MG63 (cell line): ENCODE data around the gene NR1I3. TPM values are rescaled to one million over a fixed set of nuclear protein-coding genes. Genes with fewer than 3 reads are reported as not detected.

Source experiments
- DNase-seq: peaks from one replicate; pipeline ENCODE4 v3.0.0-alpha.2; 2020
- H3K27me3 ChIP-seq: fragments of 250-450 bp; sonication (Bioruptor Pico); 2 replicates; pipeline ENCODE4 v1.5.1; 2020; ENCODE audit warnings: mild to moderate bottlenecking, moderate library complexity
- H3K36me3 ChIP-seq: fragments of 250-450 bp; sonication (Bioruptor Pico); 2 replicates; pipeline ENCODE4 v1.5.1; 2020; ENCODE audit warnings: mild to moderate bottlenecking, moderate library complexity
- H3K4me3 ChIP-seq: fragments of 250-450 bp; sonication (Bioruptor Pico); 2 replicates; pipeline ENCODE4 v1.5.1; 2020; ENCODE audit warnings: mild to moderate bottlenecking, moderate library complexity
- H3K9me3 ChIP-seq: fragments of 250-450 bp; sonication (Bioruptor Pico); 2 replicates; pipeline ENCODE4 v1.5.1; 2020; ENCODE audit warnings: mild to moderate bottlenecking, moderate library complexity
- total RNA-seq: library from RNA; depleted of rRNA; stranded (reverse); fragments of >200 nt; shearing (Covaris generic); gene quantifications from 2 replicates; pipeline ENCODE4 v1.2.3, GENCODE V29; 2014; ENCODE audit warnings: low replicate concordance; rRNA removed

Gene NR1I3
- total RNA-seq, 1 experiment from 2014 or later: not detected

DNA sequence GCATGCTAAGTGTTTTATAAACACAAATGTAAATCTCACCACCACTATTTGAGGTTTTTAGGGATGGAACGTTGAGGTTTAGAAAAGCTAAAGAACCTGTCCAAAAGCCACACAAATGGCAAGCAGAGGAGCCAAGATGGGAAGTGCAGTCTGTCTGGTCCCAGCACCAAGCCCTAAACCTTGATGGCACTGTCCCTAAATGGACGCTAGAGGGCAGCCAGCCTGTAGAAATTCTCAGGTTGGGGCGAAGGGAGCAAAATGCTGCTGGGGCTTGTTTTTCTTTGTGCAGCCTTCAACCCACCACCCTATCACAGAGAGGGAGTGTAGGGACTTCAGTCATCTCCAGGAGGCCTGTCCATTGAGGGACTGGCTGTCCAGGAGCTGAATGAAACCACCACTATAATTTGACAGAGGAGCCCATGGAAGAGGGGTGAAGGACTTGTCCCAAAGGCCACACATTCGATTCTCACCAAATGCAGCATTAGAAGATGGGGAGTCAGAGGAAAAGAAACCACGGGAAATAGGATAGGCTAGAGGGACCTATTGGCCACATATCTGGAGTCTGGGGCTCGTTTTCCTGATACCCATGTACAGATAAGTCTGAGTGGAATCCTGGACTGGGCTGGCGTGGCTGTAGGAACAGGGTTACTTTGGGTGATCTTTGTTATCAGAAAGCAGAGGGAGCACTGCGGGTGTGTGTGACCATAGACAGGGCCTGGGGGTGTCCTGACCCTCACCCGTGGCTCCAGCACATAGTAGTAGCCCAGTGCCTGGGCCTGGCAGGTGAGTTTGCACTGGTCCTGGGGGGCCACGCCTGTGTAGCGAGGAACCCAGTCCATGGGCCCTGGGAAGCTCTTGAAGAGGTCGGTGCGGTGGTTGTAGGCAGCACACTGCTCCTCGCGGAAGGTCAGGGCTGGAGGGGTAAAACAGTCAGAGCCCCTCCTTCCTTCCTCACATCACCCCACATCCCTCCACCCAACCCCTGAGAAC lies 45.2 kb downstream of the NR1I3 start:
- peaks cover 59% of the 10 kb centered on the region for H3K36me3 ChIP-seq
- peak; percentile 50 for DNase-seq
- H3K27me3 ChIP-seq: no peaks in the 10 kb centered on the region
- H3K4me3 ChIP-seq: no peak overlapping the region
- no peaks in the 10 kb centered on the region for H3K9me3 ChIP-seq

DNA sequence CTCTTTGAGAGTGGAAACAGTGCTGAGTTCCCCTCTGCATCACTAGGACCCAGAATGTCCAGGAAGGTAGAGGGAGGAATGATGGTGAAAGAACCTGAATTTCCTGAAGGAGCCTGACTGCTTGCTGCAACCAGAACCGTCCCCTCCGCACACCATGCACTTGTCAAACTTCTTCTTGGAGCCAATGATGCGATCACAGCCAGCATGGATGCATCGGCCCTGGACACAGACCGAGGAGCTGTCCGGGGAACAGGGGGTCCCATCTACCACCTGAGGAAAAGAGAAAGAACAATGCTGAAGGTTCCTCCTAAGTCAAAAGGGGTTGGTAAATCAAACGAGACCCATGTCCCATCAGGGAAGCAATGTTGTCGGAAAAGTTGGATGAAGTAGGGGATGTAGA lies 46.0 kb downstream of the NR1I3 start:
- peaks cover 59% of the 10 kb centered on the region for H3K36me3 ChIP-seq
- no peaks in the 10 kb centered on the region for H3K9me3 ChIP-seq
- H3K27me3 ChIP-seq: no peaks in the 10 kb centered on the region
- DNase-seq: no peak
- H3K4me3 ChIP-seq: no peak overlapping the region

DNA sequence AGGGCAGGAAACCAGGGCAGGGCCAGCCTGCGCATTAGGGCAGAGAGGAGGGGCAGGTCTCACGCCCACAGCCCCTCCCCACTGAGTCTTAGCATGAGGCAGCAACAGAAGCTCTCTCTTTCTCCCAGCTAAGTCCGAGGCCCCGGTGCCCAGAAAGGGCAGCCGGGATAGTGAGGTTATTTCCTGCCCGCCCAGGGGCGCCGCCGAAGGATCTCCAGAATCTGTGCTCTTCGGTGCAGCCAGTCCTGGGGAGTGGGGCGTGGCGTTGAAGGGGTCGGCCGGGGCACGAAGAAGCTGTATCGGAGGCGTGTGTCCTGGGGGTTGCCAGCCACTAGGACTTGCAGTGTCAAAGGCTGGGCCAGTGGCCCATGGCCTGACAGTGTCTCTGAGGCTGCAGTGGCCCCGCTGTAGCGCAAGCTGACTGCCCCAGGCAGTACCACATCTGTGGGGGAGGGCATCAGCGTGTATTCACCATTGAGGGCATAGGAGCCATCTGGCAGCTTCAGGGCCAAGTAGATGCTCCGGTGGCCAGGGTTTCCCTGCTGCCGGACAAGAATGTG lies 47.0 kb downstream of the NR1I3 start:
- Histone ChIP-seq H3K36me3 (peaks cover 52% of the 10 kb centered on the region), H3K9me3 (no peaks in the 10 kb centered on the region)
- no peak for DNase-seq

DNA sequence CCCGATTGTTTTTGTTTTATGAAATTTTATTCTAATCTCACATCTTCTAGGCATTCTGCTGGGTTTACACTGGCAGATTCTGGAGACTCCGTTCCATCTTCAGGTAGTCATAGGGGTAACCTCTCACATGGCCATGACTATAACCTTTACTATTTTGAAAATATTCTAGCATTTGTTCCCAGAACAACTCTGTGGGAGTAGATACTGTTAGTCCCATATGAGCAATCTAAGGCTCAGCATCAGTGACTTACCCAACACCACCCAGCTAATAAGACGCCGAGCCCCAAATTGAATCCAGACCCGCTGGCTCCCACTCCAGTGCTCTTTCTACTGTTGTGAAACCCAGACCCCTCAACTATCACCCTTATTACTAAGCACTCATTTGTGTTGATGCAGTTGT lies 49.0 kb downstream of the NR1I3 start:
- no peak for DNase-seq
- Histone ChIP-seq H3K9me3 (no peaks in the 10 kb centered on the region), H3K27me3 (no peaks in the 10 kb centered on the region), H3K36me3 (peaks cover 35% of the 10 kb centered on the region), H3K4me3 (no peak overlapping the region)

More for the DNA sequence above, 47.0 kb downstream of the NR1I3 start:
- Histone ChIP-seq H3K27me3 (no peaks in the 10 kb centered on the region), H3K4me3 (no peak overlapping the region)

DNA sequence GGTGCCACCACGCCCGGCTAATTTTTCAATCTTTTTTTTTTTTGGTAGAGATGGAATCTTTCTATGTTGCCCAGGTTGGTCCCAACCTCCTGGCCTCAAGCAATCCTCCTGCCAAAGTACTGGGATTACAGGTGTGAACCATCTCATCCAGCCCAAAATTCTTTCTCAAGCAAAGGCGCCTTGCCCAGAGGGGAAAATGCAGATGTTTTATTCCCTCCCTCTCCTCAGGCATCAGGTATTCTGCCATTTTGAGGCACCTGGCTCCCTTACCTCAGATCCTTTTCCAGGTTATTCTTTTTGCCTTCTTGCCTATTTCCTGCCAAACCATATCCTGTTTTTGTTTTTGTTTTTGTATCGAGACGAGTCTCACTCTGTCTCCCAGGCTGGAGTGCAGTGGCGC lies 49.6 kb downstream of the NR1I3 start:
- Histone ChIP-seq H3K4me3 (no peak overlapping the region), H3K9me3 (no peaks in the 10 kb centered on the region), H3K27me3 (no peaks in the 10 kb centered on the region), H3K36me3 (peaks cover 33% of the 10 kb centered on the region)
- no peak for DNase-seq

DNA sequence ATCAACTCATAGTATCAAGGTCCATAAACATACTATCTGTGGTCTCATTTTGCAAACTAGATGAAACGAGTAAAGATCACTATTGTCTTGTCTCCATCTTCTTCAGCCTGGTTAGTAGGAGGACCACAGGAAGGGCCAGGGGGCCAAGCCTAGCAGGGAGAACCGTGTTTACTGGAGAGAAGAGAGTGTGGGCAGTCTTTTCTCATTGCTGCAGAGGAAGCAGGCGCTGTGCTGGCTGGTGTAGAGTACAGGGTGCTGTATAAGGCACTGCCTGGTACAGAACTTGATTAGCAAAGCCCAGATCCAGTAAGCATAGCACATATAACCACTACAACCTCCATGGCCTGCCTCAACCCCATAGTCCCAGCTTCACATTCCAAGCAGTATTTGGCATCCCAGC lies 50.7 kb downstream of the NR1I3 start:
- Histone ChIP-seq H3K9me3 (no peaks in the 10 kb centered on the region), H3K27me3 (no peaks in the 10 kb centered on the region), H3K4me3 (no peak overlapping the region), H3K36me3 (peaks cover 24% of the 10 kb centered on the region)
- no peak for DNase-seq

DNA sequence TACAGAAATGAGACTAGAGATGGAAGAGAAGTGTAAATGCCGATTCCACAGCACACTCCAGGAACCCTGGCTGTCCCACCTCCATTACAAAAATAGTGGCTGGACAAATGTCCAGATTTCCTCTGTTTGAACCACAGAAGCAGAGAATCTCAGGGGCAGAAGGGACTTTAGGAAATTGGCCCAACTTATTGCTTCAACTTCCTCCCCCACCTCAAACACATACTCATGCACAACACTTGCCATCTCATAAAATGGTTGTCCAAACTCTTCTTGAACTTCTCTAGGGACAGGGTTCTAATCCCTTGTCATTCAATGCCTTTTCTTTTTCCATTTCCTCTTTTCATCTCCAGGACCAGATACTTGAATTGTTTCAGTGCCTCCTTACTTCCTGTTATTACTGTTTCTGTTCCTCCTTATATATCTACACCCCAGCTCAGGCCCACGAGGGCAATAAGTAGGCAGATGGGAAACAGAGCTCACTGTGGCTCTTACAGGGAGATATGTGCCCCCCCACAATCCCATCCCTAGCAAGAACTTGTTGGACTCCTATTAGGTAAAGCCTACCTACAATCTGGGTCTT lies 52.2 kb downstream of the NR1I3 start:
- Histone ChIP-seq H3K36me3 (peaks cover 9% of the 10 kb centered on the region), H3K27me3 (no peaks in the 10 kb centered on the region), H3K9me3 (no peaks in the 10 kb centered on the region), H3K4me3 (no peak overlapping the region)
- no peak for DNase-seq

DNA sequence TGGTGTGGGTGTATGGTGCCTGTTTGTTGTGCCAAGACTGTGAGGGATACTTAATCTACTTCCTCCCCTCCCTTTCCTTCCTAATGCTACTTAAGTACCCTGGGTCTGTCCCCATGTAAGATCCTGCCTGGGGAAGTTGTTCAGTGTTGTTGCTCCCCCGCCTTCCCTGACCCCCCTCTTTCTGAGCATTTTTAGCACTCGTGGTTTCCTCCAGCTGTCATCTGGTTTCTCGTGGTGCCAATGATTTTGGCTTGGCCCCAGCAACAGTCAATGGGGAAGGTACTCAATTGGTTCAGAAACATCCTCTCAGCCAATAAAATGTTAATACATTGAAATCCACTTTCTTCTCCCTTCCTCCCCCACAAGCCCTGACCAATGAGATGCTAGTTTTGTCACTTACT lies 52.7 kb downstream of the NR1I3 start:
- Histone ChIP-seq H3K4me3 (no peak overlapping the region), H3K27me3 (no peaks in the 10 kb centered on the region), H3K9me3 (no peaks in the 10 kb centered on the region), H3K36me3 (peaks cover 6% of the 10 kb centered on the region; the same call in 1 of the 2 replicates)
- peak; percentile 56 for DNase-seq

DNA sequence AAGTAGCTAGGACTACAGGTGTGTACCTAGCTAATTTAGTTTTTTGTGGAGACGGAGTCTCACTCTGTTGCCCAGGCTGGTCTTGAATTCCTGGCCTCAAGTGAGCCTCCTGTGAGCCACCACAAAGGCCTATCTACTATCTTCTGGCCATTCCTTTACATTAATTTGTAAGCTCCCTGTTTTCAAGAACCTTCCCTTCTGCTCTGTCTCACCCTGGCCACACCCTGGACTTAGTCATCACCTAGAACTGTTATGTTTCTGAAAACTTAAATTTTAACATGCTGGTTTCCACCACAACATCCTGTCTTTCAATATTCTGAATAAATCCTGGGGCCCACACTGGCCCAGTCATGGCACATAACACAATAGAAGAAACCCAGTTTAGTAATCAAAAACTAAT lies 55.8 kb downstream of the NR1I3 start:
- Histone ChIP-seq H3K9me3 (no peaks in the 10 kb centered on the region), H3K36me3 (no peaks in the 10 kb centered on the region), H3K27me3 (no peaks in the 10 kb centered on the region), H3K4me3 (no peak overlapping the region)
- DNase-seq: peak; percentile 56

DNA sequence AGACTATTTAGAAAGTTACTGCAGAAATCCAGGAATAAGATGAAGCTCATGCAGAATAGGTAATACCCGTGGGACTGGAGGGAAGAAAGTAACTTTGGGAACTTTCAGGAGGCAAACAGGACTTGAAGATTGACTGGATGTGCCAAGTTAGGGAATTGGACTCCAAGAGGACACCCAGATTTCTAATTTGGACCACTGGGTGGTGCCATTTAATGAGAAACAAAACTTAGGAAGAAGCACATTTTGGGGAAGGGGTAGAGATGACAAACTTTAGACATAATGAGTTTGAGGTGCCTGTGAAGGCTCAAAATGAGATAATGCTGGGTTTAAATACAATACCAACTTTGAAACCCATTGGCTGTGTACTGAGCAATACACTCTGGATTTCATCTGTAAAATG lies 57.4 kb downstream of the NR1I3 start:
- no peak for DNase-seq
- Histone ChIP-seq H3K4me3 (no peak overlapping the region), H3K36me3 (peaks cover 2% of the 10 kb centered on the region), H3K9me3 (no peaks in the 10 kb centered on the region), H3K27me3 (no peaks in the 10 kb centered on the region)

DNA sequence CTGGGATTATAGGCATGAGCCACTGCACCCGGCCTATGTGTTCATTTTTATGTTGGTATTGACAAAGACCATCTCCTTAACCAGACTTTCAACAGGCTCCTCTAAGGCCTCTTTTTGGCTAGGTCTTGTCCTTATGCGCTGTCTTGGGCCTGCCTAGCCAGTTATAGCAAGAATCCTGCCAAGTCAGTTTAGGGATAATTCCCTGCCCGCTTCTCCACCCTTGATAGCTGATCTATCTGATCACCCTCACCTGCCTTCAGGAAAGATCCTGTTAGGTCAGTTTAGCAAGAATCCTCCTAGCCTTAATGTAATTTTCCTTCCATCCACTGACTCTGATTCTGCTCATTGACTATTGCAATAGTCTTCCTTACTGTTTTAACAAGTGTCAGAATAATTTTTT lies 58.3 kb downstream of the NR1I3 start:
- Histone ChIP-seq H3K9me3 (no peaks in the 10 kb centered on the region), H3K36me3 (peaks cover 9% of the 10 kb centered on the region), H3K27me3 (no peaks in the 10 kb centered on the region), H3K4me3 (no peak overlapping the region)
- no peak for DNase-seq

Other genes starting within 250 kb of the NR1I3 start
- gene F11R, start 217.1 kb downstream of the NR1I3 start, total RNA-seq: 0.22 and 1.7 TPM in 2 replicates
- not detected in 2 replicates for gene TSTD1, start 199.2 kb downstream of the NR1I3 start, total RNA-seq
- 102 and 103 TPM in 2 replicates for gene USF1, start 192.2 kb downstream of the NR1I3 start, total RNA-seq
- gene ARHGAP30, start 168.3 kb downstream of the NR1I3 start, total RNA-seq: not detected in 2 replicates
- not detected in 2 replicates for gene NECTIN4, start 148.6 kb downstream of the NR1I3 start, total RNA-seq
- not detected in 2 replicates for gene KLHDC9, start 139.8 kb downstream of the NR1I3 start, total RNA-seq
- gene PFDN2, start 120.2 kb downstream of the NR1I3 start, total RNA-seq: 32.6 and 36.1 TPM in 2 replicates
- 8.9 and 14.1 TPM in 2 replicates for gene NIT1, start 120.1 kb downstream of the NR1I3 start, total RNA-seq
- 33.2 and 39.8 TPM in 2 replicates for gene DEDD, start 105.5 kb downstream of the NR1I3 start, total RNA-seq
- gene UFC1, start 84.2 kb downstream of the NR1I3 start, total RNA-seq: 118 and 178 TPM in 2 replicates
- gene USP21, start 78.7 kb downstream of the NR1I3 start, total RNA-seq: 3.5 and 4.2 TPM in 2 replicates
- gene PPOX, start 71.8 kb downstream of the NR1I3 start, total RNA-seq: 7.9 and 40.3 TPM in 2 replicates
- 20.5 and 25.7 TPM in 2 replicates for gene B4GALT3, start 60.7 kb downstream of the NR1I3 start, total RNA-seq
- 3.6 and 5.2 TPM in 2 replicates for gene ADAMTS4, start 39.1 kb downstream of the NR1I3 start, total RNA-seq
- 129 and 194 TPM in 2 replicates for gene NDUFS2, start 35.8 kb downstream of the NR1I3 start, total RNA-seq
- 5.3 TPM in 1 of 2 replicates, not detected in the other for gene FCER1G, start 22.9 kb downstream of the NR1I3 start, total RNA-seq
- gene APOA2, start 14.6 kb downstream of the NR1I3 start, total RNA-seq: not detected in 2 replicates
- gene TOMM40L, start 12.1 kb downstream of the NR1I3 start, total RNA-seq: 24.0 and 39.6 TPM in 2 replicates
- gene PCP4L1, start 20.5 kb upstream of the NR1I3 start, total RNA-seq: not detected in 2 replicates
- 0.07 TPM in 1 of 2 replicates, not detected in the other for gene MPZ, start 71.8 kb upstream of the NR1I3 start, total RNA-seq
- 466 and 501 TPM in 2 replicates for gene SDHC, start 76.2 kb upstream of the NR1I3 start, total RNA-seq
- gene CFAP126, start 129.7 kb upstream of the NR1I3 start, total RNA-seq: not detected in 2 replicates